CD4-positive, alpha-beta T cell treated with Interleukin-15 for 4 hours (primary cell): ENCODE results near the gene ARHGEF4.

Source experiments
- DNase-seq: peaks from one replicate; pipeline ENCODE4 v3.0.0-alpha.2; 2020; ENCODE audit warnings: low spot score

Gene ARHGEF4

DNA sequence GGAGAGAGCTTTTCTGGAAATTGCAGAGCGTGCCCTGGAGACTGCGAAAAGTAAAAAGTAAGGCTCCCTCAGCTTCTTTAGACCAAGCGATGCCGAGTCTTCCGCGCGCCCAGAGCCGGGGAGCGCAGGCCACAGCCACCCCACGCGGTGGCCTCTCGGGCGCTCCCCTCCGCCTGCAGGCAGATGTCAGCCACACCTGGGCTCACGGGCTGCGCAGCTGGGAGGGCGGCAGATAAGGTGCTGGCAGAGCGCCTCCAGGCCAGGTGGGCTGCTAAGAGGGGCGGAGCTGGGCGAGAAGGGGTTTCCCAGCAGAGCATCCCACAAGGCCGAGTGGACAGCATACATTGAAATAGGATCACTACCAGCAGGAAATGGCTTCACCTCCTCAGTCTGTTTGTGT, 81.7 kb downstream of the ARHGEF4 start:
- no peak for DNase-seq

DNA sequence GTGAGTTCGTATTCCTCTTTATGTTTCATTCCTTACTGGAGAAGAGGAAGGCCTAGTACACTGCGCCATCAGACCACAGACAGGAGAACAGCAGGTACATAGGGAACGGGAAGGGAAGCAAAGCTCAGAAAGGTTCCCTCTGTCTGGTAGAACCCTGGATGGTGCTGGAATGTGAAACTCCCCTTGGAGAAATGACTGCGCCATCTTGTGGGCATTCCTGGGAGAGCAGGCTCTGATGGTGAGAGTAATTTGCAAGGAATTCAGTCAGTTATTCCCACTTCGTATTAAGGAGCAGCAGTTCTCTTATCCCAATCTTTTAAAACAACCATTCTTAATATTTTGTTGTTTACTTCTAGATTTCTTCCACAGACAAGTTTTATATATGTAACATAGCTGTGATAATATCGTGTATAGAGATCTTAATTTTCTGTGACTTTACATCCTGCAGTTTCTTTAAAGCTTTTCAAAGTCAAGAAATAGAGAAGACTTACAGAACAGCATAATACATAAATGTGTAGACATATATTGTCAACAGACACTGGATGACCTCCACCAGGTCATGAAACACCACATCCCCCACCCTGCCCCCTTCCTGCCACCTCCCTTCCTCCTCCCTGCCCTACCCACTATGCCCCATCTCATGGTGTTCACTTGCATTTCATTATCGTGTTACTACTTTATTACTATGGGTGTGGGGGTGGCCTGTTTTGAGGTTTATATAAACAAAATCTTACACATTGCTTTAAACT, 83.9 kb downstream of the ARHGEF4 start:
- peak; percentile 61 for DNase-seq

DNA sequence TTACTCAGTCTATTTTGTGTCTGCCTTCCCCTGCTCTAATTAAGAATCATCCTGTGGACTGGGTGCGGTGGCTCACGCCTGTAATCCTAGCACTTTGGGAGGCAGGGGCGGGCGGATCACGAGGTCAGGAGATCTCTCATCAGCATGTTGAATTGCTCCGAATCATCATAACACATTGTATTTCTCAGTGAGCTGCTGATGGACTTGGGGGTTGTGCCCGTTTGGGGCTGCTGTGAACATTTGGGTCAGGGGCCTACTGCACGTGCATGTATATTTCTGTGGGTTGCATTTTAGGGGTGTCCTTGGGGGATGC, 84.4 kb downstream of the ARHGEF4 start:
- no peak for DNase-seq

DNA sequence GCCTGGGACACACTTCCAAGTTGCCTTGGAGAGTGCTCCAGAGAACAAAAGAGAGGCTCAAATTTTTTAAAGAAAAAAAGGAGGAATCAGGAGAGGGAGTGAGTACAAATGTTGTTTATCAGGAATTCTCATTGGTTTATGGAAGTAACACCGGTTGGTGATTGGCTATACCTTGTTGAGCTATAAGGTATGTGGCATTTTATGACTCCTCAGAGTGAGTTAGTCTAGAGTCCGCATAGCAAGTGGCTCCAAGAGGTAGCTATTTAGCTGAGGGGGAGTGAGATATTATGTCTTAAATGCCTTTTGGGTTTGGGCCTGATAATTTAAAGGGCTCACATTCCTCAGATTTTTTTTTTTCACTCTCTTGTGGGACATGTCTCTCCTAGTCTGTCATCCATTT, 85.7 kb downstream of the ARHGEF4 start:
- no peak for DNase-seq

DNA sequence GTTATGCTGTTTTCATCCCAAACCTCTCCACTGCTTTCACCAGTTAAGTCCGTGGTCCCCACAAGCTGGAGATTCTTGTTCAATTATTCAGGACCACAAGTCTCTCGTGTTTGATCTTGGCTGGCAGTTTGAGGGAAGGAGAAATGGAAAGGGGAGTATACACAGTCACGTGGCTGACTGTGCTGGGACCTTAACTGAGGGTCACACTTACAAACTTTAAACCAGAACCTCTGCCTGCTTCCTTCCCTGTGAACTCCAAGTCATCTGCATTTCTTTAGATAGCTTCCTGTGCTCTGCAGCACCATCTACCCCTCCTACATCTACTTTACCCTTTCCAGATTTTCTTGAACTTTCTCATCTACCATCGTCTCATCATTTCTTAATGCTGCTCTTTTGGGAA, 91.7 kb downstream of the ARHGEF4 start:
- no peak for DNase-seq

DNA sequence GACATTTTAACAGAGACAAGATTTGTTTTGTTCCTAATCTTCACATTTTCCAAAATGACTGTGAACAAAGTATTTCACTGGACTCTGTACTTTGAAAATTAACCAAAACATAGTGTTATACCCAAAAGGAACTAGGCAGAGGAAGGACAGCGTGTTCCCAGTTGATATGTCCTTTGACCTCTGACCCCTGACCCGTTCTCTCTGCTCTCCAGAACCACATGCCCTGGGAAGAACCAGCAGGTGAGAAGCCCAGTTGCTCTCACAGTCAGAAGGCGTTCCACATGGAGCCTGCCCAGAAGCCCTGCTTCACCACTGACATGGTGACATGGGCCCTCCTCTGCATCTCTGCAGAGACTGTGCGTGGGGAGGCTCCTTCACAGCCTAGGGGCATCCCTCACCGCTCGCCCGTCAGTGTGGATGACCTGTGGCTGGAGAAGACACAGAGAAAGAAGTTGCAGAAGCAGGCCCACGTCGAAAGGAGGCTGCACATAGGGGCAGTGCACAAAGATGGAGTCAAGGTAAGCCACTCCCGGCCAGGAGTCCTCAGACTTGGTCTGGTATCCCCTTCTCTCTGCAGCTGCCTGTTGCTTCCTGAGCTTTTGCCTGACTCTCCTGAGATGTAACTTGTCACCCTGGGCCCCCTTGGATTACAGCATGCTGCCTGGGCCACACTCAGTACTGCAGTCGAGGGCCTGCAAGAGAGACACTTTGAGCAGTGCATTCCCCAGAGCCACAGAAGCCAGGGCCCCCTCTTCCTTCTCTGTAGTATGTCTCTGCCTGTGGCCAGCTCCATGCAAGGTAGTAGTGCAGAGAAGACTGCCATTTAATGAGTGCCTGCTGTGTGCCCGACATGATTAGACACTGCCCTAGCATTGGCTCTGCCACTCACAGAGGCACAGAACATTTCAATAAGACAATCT, 94.3 kb downstream of the ARHGEF4 start:
- DNase-seq = no peak

DNA sequence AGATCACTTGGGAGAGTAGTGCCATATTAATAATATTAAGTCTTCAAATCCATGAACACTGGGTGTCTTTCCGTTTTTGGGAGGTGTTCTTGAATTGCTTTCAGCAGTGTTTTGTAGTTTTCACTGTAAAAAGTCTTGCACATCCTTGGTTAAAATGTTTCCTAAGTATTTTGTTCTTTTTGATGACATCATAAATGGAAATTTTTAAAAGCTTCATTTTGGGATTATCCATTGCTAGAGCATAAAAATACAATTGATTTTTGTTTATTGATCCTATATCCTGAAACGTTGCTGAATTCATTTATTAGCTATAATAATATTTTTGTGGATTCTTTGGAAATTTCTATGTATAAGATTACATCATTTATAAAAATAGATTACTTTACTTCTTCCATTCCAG, 96.8 kb downstream of the ARHGEF4 start:
- DNase-seq = no peak

DNA sequence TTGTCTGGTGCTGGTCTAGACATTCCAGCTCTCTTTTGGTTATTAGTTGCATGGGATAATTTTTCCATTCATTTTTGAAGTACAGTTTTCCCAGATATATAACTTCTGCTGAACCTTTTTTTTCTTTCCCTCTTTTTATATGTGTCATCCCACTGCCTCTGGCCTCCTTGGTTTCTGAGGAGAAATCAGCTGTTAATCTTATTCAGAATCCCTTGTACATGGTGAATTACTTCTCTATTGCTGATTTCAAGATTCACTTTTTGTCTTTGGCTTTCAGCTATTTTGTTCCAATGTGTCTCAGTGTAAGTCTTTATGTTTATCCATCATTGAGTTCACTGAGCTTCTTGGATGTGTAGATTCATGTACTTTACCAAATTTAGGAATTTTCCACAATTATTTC, 99.7 kb downstream of the ARHGEF4 start:
- DNase-seq = no peak

DNA sequence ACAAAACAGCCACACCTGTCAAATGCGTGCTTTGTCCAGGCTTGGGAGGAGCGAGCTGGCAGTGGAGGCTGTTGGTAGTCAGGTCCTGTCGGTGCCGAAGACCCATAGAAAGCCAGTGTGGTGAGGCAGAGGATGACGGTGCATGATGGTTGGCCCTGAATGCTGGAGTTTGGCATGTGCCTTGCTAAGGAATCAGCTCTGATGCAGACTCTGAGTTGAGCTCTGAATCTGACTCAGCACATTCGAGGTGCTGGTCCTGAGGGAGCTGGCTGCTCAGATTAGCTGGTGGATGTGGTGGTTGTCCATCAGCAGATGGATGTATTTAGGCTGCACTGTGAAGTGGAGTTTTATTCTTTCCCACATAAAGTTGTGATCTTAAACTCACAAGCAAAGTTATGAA, 111.3 kb downstream of the ARHGEF4 start:
- no peak for DNase-seq

DNA sequence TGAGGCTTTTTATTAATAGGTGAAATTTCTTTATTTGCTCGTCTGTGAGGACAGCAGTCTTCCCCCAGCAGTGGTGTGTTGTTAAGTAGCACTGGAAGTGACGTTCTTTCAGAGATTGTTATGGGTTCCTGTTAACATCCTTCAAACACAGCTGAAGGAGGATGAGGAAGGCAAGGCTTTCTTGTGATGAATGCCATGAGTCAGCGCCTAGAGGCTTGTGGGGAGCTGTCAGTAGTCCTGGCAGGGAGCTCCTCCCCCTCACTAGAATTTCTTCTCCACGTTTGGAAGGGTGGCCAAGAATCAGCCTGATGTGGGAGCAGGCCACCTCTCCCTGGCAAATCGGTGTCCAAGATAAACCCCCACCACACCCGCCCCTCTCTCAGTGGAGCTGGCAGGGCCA, 113.2 kb downstream of the ARHGEF4 start:
- DNase-seq = no peak

DNA sequence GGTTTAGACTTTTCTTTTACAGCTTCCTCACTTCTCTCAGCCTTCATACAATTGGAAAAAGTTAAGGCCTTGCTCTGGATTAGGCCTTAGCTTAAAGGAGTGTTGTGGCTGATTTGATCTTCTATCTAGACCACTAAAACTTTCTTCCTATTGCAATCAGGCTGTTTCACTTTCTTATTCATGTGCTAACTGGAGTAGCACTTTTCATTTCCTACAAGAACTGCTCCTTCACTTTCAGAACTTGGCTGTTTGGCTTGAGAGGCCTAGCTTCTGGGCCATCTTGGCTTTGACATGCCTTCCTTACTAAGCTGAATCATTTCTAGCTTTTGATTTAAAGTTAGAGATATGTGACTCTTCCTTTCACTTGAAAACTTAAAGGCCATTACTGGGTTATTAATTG, 114.3 kb downstream of the ARHGEF4 start:
- DNase-seq = no peak

DNA sequence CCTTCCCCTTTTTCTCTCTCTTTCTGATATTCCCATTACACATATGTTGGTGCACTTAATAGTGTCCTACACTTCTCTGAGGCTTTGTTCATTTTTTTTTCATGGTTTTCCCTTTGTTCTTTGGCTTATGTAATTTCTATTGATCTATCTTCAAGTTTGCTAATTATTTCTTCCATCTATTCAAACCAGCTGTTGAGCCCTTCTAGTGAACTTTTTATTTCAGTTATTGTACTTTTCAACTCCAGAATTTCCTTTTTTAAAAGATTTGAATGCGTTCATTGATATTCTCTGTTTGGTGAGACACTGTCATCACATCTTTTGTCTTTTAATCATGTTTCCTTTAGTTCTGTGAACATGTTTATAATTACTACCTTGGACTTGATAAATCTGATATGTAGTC, 118.2 kb downstream of the ARHGEF4 start:
- no peak for DNase-seq

DNA sequence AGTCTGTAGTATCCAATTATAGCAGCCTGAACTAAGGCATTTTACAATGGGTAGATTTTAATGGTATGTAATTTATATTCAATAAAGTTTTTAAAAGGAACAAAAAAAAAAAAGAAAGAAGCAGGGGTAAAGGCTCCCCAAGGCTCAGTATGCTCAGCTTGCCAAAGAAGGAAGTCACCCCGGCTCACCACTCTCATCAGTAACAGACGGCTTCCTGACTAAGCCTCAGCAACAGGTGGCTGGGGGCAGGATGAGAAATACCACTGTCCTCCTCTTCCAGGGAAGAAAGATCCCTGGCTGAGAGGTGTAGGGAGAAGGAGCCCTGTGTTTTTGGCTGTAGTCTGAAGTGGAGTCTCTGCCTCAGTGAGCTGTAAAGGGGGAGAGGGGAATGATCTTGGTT, 121.2 kb downstream of the ARHGEF4 start:
- DNase-seq = no peak

DNA sequence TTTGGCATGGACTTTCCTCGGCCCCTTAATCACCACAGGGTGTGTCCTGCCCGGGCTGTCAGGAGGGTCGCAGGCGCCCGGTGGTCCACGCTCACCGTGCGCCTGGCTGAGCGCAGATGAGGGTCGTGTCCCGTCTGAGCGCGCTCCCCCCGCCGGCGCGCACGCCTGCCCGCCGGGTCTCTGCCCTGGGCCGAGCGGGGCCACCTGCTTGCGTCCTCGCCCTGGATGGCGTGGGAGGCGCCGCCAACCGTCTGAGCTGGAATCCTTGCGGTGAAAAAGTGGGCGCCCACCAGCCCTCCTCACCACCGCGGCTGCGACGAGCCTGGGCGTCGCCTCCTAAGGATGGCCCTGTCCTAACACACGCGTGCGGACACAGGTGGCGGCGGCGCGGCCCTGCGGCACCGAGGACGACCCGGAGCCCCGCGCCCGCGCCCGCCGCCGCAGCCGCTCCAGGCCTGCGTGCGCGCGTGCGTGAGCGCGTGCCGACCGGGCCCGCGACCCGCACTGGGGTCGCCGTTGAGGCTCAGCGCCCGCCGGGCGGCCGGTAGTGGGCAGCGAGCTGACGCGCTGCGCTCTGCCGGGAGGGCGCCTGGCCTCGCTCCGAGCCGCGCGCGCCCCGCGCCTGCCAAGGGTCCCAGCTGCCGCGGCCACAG, 126.6 kb downstream of the ARHGEF4 start:
- no peak for DNase-seq

DNA sequence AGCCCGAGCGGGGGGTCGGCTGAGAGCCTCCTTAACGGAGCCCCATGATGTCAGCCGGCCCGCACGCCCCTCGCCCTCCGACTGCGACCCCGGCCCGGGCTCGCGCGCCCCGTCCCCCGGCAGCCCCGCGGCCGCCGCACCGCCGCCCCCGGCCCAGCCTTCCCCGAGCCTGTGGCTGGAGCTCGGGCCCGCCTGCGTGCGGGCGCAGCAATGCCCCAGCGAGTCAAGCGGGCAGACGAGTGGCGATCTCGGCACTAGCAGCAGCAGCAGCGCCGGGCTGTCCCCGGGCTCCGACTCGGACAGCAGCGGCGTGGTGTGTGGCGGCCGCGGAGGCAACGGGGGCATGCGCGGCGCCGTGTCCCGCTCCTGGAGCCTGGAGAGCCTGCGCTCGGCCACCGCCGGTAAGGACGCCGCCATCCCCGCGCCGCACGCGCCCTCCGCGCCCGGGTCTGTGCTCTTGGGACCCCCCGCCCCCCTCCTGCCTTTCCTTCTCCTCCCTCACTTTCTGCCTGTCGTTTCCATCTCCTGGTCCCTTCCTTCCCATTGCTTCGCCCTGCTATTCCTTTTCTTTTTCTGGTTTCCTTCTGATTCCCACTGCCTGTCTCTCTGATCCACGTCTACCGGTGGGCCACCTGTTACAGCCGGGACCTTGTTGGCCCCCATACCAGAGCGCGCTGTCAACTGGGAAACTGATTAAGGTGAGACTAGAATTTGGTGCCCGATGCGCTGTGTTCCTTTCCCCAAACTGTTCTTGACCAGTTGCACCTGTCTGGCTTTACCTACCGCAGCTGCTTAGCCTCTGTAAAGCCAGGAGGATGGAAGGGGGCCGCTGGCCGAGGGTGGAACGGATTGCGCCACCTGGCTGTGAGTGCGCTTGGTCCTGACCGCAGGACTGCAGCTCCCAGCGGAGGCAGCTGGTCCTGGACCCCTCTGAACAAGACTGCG, 127.4 kb downstream of the ARHGEF4 start:
- no peak for DNase-seq

DNA sequence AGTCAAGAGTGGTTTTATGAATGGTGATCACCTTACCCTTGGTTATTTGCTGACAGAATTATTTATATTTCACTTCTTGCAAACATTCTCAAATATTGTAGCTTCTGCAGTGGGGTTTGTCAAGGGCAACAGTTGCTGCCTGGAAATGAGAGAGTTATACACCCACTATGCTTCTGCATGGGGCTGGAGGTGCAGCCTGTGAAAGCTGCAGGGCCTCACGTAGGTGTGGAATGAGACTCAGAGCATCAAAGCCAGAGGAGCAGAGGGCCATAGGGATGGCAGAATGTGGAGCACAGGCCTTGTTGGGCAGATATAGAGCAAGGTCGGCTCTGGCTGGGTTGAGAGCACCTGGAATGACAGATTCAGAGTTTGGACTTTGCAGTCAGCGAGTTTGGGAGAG, 128.2 kb downstream of the ARHGEF4 start:
- DNase-seq = no peak

DNA sequence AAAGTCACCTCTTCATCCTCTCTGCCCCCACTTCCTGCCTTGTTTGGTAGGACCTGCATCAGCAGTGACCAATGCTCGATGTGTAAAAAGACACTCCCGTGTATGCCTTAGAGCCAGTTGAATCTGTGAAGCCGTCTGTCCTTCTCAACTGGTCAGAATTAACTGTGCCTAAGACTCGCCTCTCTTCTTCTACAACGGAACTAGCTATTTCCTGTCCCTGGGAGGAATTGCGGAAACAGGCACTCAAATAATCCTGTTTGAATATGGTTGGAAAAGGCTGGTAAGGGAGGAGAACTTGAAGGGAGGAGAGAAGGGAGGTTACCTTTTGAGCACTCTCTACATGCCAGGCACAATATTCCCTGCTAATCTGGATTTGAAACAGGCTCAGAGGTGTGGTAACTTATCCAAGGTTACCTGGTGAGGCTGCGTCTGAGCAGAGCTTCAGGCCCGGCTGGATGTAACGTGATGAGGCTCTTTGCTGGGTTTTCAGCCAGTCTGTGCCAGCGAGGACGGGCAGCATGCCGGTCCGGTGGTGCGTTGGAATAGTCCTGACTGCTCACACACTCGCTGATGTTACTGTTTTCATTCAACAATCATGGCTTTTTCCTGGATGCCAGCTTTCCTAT, 129.5 kb downstream of the ARHGEF4 start:
- no peak for DNase-seq

DNA sequence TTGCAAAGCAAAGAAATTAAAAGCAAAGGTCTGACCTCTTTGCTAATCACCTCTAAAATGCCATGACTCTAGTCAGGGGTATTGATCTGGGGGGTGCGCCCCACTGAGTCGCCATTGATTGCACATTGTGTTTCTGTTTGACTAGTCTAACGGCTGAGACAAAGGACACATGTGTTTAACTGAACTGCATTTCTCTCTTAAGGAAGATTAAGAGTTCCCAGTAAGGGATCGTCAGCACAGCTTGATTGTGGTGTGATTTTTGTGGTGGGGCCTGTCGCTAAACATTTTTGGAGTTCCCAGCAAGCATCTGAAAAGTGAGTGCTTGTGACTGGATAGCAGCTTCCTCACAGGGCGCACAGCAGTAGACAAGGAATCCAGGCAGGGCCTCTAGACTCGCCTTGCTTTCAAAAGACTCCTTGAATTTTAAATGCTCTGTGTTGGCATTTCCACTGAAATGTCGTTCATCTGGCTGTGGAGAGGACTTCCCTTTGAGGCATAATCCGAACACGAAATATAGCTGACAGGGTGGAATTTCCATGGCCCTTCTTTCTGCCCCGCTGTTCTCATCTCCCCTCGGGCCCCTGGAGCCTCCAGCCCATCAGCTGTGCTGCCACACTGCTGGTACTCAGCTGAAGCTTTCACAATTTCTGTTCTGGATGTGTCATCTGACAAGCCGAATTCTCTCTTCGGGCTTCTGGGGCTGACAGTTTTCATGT, 130.2 kb downstream of the ARHGEF4 start:
- DNase-seq = no peak

DNA sequence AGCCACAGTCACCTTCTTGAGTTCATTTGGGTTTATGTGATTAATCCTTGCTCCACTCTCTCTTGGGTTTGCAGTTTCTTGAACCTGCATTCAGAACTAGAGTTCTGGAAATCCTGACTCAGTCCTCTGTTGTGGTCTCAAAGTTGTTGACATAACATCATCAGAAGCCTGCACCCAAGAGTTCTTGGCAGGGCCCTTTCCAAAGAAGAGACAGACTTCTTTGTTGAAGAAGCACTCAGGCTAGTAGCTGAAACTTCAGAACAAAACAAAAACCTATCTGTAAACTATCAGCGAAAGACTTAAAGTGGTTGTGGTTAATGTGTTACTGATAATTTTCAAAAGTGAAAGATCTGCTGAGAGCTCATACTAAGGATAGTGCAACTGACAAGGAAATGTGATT, 135.7 kb downstream of the ARHGEF4 start:
- DNase-seq = peak; percentile 17

DNA sequence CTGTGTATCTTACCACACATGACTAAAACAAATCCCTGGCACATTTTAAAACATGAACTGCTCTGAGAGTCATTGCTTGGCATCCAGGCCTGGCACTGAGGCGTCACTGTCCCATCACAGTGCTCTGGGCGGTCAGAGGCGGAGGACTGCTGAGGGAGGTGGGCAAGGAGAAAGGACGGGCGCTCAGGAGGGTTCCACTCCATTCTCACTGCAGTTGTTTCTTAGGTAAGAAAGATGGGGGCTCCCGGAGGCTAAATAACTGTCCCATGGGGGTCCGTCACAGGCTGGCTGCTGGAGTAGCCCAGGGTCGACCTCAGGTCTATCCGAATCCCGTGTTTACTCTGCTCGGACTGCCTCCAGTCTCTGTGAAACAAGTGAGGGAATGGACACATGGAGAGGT, 139.0 kb downstream of the ARHGEF4 start:
- DNase-seq = no peak
